GM12875 (cell line): Measurements from ENCODE around the gene POU6F1.

Source experiments
- H3K4me3 ChIP-seq: one replicate; pipeline ENCODE4 v1.5.1; 2011; ENCODE audit warnings: low read depth, low read length, control low read depth
- CTCF ChIP-seq: IDR thresholded peaks from 2 replicates; pipeline ENCODE4 v1.5.1; 2011; ENCODE audit warnings: low read depth, mild to moderate bottlenecking, control low read depth, inconsistent platforms, low read length, moderate library complexity, borderline replicate concordance; ENCODE audit not compliant: insufficient read depth

The POU6F1 gene

GRCh38 chr12:51162217-51162616 lies 55.6 kb downstream of the POU6F1 start:
- no peak overlapping the region for H3K4me3 ChIP-seq
- TF ChIP-seq CTCF: no peak

DNA sequence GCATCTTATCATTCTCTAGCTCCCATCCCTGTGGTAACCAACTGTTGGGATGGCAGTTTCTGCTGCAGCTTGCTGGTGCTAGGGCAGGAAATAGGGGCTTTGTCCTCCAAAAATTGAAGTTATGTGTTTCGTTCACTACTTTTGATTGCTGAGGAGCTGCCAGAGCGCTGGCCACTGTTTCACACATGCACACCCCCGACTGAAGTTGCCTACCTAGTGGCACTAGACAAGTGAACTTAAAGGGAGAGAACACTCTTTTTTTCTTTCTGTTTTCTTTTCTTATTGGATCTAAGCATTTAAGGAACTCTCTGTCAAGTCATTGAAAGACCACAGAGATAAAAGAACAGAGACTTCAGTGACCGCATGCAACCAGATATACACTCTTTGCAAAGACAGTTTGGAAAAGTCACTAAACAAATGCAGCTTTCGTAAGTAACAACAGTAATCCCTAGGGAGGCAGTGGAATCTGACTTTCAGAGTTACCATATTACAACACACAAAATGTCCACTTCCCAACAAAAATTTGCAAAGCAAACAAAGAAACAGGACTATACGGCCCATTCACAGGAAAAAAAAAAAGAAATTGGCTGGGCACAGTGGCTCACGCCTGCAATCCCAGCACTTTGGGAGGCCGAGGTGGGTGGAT lies 56.9 kb downstream of the POU6F1 start:
- no peak overlapping the region for H3K4me3 ChIP-seq
- no peak for TF ChIP-seq CTCF

DNA sequence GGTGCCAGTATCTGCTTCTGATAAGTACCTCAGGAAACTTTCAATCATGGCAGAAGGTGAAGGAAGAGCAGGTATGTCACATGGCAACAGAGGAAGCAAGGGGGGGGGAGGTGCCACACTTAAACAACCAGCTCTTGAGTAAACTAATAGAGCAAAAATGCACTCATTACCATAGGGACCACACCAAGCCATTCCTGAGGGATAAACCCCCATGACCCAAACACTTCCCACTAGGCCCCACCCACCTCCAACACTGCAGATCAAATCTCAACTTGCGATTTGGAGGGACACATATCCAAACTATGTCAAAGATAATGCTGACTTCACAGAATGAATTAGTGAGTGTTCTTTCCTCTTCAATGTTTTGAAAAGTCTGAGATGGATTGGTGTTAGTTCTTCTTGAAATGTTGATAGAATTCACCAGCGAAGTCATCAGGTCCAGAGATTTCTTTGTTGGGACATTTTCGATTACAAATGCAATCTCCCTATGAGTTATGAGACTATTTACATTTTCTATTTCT lies 61.6 kb downstream of the POU6F1 start:
- no peak overlapping the region for H3K4me3 ChIP-seq
- no peak for TF ChIP-seq CTCF

DNA sequence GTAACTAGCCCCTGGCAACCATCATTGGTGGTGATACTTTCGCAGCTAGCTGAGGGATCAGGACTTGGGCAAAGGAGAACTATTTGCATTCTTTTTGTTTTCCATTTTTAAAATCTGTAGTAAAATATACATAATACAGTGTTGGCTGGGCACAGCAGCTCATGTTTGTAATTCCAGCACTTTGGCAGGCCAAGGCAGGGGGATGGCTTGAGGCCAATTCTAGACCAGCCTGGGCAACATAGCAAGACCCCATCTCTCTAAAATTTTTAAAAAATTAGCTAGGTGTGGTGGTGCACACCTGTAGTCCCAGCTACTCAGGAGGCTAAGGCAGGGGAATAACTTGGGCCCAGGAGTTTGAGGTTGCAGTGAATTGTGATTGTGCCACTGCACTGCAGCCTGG lies 64.9 kb downstream of the POU6F1 start:
- TF ChIP-seq CTCF: no peak
- no peak overlapping the region for H3K4me3 ChIP-seq

DNA sequence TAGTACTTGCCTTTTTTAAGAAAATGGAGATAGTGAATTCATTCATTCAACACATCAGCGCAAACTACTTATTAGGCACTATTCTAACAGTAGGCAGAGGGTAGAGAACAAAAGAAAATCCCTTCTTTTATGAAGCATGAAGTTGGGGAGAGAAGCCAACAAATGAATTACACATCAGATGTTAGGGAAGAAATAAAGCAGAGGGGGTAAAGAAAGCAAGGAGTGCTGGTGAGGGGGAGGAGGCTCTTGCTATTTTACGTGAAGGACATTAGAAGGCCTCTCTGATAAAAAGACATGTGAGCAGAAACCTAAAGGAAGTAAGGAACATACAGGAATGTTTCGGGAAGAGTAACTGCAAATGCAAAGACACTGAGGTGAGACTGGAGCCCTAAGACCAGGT lies 67.1 kb downstream of the POU6F1 start:
- no peak for TF ChIP-seq CTCF
- H3K4me3 ChIP-seq: no peak overlapping the region

GRCh38 chr12:51147309-51147708 lies 70.6 kb downstream of the POU6F1 start:
- TF ChIP-seq CTCF: no peak
- no peak overlapping the region for H3K4me3 ChIP-seq

DNA sequence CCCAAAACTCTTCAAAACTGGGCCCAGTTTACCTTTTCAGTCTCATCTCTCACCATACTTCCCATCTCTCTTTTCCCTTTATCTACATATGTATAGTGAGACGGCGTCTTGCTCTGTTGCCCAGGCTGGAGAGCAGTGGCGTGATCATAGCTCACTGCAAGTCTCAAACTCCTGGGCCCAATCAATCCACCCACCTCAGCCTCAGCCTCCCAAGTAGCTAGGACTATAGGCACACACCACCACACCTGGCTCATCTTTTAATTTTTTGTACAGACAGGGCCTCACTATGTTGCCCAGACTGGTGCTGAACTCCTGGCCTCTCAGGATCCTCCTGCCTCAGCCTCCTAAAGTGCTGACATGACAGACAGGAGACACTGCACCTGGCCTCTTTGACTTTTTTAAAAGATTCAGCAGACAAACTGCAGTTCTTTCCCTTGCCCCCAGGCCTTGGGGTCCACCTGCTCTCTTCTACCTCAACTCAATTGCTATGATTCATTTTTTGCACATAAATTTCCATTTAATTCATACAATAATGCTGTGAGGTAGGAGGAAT lies 78.5 kb downstream of the POU6F1 start:
- no peak for TF ChIP-seq CTCF
- no peak overlapping the region for H3K4me3 ChIP-seq
